SU-DHL-6 (cell line): ENCODE results near the gene LRWD1.

ENCODE experiments used
- H2AFZ ChIP-seq: fragments of 200-600 bp; sonication (generic); 2 replicates; pipeline ENCODE4 v1.6.1; 2014; ENCODE audit warnings: low read depth, mild to moderate bottlenecking, moderate library complexity, mixed read lengths, antibody characterized with exemption, low read length; ENCODE audit not compliant: severe bottlenecking
- H3F3A ChIP-seq: fragments of 200-600 bp; shearing (Covaris generic); 2 replicates; pipeline ENCODE4 v1.6.0; 2016; ENCODE audit warnings: antibody characterized with exemption, mild to moderate bottlenecking; ENCODE audit not compliant: insufficient read depth
- H3K27ac ChIP-seq: fragments of 200-600 bp; sonication (generic); 2 replicates; pipeline ENCODE4 v1.5.1; 2016; ENCODE audit warnings: low read depth, mild to moderate bottlenecking, low read length, moderate library complexity, mixed read lengths
- H3K27me3 ChIP-seq: fragments of 200-600 bp; sonication (generic), shearing (Covaris generic); 2 replicates; pipeline ENCODE4 v1.6.0; 2014; ENCODE audit warnings: mild to moderate bottlenecking, low read length
- H3K36me3 ChIP-seq: fragments of 200-600 bp; sonication (generic); 2 replicates; pipeline ENCODE4 v1.6.1; 2014; ENCODE audit warnings: mild to moderate bottlenecking, low read length, mixed read lengths
- H3K4me2 ChIP-seq: fragments of 300-600, 200-600 bp; shearing (Covaris generic), sonication (generic); 2 replicates; pipeline ENCODE4 v1.6.0; 2014; ENCODE audit warnings: low read length, low read depth, mild to moderate bottlenecking; ENCODE audit not compliant: poor library complexity, severe bottlenecking
- H3K4me3 ChIP-seq: fragments of 200-600 bp; sonication (generic); 2 replicates; pipeline ENCODE4 v1.5.1; 2014; ENCODE audit warnings: antibody characterized with exemption, low read length, mild to moderate bottlenecking, mixed read lengths; ENCODE audit not compliant: insufficient read depth, poor library complexity, severe bottlenecking
- H3K79me2 ChIP-seq: fragments of 200-600 bp; sonication (generic); 2 replicates; pipeline ENCODE4 v1.6.1; 2014; ENCODE audit warnings: mild to moderate bottlenecking, low read length, moderate library complexity; ENCODE audit not compliant: insufficient read depth
- H3K9ac ChIP-seq: fragments of 200-600 bp; sonication (generic); 2 replicates; pipeline ENCODE4 v1.7.0; 2014; ENCODE audit warnings: mild to moderate bottlenecking, low read length
- H3K9me2 ChIP-seq: fragments of 200-600 bp; sonication (generic); replicated peaks from 2 replicates; pipeline ENCODE4 v1.6.1; 2014; ENCODE audit warnings: low read length; ENCODE audit not compliant: insufficient read depth
- H3K9me3 ChIP-seq: fragments of 200-600 bp; sonication (generic); 2 replicates; pipeline ENCODE4 v1.6.1; 2014; ENCODE audit warnings: low read length, mixed read lengths; ENCODE audit not compliant: insufficient read depth
- H4K20me1 ChIP-seq: fragments of 200-600 bp; sonication (generic); 2 replicates; pipeline ENCODE4 v1.6.1; 2014; ENCODE audit warnings: low read depth, mild to moderate bottlenecking, antibody characterized with exemption, low read length, moderate library complexity, mixed read lengths
- EZH2phosphoT487 ChIP-seq: fragments of 200-600 bp; sonication (generic), shearing (Covaris generic); conservative IDR thresholded peaks from 2 replicates; pipeline ENCODE4 v1.6.1; 2018; ENCODE audit warnings: mild to moderate bottlenecking, antibody characterized with exemption, low read length, moderate library complexity, mixed read lengths
- TF ChIP-seq, protein P1 (sequence below): fragments of 200-600 bp; sonication (generic); IDR thresholded peaks from one replicate; pipeline ENCODE4 v1.5.1; 2017; ENCODE audit warnings: antibody characterized with exemption, mild to moderate bottlenecking, low read length, moderate library complexity; ENCODE audit not compliant: insufficient read depth, poor library complexity, severe bottlenecking

The LRWD1 gene

DNA sequence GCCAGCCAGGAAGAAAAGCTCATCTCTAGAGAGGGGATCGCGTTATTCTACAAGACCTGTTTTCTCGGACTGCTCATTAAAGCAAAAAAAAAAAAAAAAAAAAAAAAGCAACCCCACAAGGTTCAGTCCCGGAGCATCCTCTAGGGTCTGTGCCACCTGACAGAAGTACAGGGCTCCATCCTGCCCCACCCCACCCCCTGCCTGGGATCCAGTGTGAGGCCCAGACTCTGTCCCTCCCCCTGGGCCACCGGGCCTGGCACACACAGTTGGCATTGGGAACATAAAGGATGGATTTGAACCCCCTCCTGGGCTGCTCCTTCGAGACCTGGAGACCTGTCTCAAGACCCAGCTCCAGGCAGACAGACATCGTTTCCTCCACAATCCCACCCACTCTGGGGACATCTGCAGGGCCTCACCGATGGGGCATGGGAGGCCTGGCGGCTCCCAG lies 30.7 kb upstream of the LRWD1 start:
- TF ChIP-seq, protein P1, sequence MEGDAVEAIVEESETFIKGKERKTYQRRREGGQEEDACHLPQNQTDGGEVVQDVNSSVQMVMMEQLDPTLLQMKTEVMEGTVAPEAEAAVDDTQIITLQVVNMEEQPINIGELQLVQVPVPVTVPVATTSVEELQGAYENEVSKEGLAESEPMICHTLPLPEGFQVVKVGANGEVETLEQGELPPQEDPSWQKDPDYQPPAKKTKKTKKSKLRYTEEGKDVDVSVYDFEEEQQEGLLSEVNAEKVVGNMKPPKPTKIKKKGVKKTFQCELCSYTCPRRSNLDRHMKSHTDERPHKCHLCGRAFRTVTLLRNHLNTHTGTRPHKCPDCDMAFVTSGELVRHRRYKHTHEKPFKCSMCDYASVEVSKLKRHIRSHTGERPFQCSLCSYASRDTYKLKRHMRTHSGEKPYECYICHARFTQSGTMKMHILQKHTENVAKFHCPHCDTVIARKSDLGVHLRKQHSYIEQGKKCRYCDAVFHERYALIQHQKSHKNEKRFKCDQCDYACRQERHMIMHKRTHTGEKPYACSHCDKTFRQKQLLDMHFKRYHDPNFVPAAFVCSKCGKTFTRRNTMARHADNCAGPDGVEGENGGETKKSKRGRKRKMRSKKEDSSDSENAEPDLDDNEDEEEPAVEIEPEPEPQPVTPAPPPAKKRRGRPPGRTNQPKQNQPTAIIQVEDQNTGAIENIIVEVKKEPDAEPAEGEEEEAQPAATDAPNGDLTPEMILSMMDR, result no peak
- no peak for TF ChIP-seq EZH2phosphoT487
- peak overlapping the region; percentile 44 for H2AFZ ChIP-seq
- peak overlapping the region; percentile 84 for H3K4me3 ChIP-seq
- peaks cover 32% of the 10 kb centered on the region for H3K79me2 ChIP-seq
- no peaks in the 10 kb centered on the region for H3K9me3 ChIP-seq
- no peaks in the 10 kb centered on the region for H3K27me3 ChIP-seq
- peak overlapping the region; percentile 80 for H3K4me2 ChIP-seq
- peak overlapping the region; percentile 92 for H3K27ac ChIP-seq
- 0 out of 2 replicates have a peak, but pooled peaks cover 9% of the 10 kb centered on the region for H3K36me3 ChIP-seq
- no peaks in the 10 kb centered on the region for H3K9me2 ChIP-seq
- H3K9ac ChIP-seq, result peak overlapping the region; percentile 94
- peaks cover 30% of the 10 kb centered on the region for H3F3A ChIP-seq
- no peaks in the 10 kb centered on the region for H4K20me1 ChIP-seq

DNA sequence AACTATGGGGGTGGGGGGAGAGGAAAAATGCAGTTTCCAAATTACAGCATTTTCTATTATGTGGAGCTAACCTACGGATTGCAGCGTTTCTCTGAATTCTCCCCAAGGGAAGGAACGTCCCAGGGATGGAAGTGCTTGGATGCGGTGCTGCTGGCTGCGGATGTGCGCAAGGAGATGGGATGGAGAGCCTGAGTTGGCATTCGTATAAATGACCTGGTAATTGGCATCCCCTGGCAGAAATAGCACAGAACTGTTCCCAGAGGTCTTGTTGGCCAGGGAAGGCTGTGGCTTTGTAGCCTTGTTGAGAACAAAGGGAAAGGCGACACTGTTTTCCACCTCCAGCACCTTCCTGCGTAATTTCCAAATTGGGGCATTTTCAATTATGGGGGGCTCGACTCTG lies 28.7 kb upstream of the LRWD1 start:
- Histone ChIP-seq H3K27ac (peak overlapping the region; percentile 92; the same call in 1 of the 2 replicates), H3K9me3 (no peaks in the 10 kb centered on the region), H2AFZ (no peak overlapping the region), H3K36me3 (0 out of 2 replicates have a peak, but pooled peaks cover 9% of the 10 kb centered on the region), H3K9ac (no peak overlapping the region), H3K4me3 (no peak overlapping the region), H3F3A (peaks cover 39% of the 10 kb centered on the region), H3K27me3 (no peaks in the 10 kb centered on the region), H3K4me2 (peak overlapping the region; percentile 80), H4K20me1 (no peaks in the 10 kb centered on the region), H3K79me2 (peaks cover 32% of the 10 kb centered on the region), H3K9me2 (no peaks in the 10 kb centered on the region)
- TF ChIP-seq EZH2phosphoT487, result no peak
- TF ChIP-seq, protein P1, result no peak

DNA sequence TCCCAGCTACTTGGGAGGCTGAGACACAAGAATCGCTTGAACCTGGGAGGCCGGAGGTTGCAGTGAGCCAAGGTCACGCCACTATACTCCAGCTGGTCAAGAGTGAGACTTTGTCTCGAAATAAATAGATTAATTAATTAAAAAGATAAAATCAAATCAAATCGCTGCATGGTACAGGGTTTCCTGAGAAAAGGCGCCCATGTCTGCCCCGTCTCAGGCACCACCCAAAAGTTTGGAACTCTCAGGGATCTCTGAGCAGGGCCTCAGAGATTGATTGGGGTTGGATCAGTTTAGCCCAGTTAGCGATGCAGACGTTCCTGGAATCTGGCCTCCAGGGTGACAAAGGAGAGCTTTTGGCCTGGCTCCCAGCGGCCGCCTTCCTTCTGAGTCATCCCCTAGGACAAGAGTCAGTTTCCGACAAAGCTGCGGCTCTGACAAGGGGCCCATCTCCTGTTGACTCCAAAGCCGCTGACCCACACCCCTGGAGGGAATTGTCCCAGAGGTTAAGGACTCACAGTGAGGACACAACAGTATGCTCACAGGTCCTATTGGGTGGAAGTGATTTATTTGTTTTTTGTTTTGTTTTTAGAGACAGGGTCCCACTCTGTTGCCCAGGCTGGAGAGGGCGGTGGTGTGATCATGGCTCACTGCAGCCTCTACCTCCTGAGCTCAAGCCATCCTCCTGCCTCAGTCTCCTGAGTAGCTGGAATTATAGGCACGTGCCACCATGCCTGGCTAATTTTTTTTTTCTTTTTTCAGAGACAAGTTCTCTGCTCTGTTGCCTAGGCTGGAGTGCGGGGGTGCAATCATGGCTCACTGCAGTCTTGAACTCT lies 24.6 kb upstream of the LRWD1 start:
- Histone ChIP-seq H4K20me1 (no peaks in the 10 kb centered on the region), H3K4me2 (peak overlapping the region; percentile 42), H3K27ac (peak overlapping the region; percentile 97), H3K36me3 (0 out of 2 replicates have a peak, but pooled peaks cover 9% of the 10 kb centered on the region), H3F3A (peaks cover 58% of the 10 kb centered on the region), H3K79me2 (peaks cover 15% of the 10 kb centered on the region), H3K27me3 (no peaks in the 10 kb centered on the region), H3K9me2 (no peaks in the 10 kb centered on the region), H3K4me3 (no peak overlapping the region), H3K9ac (no peak overlapping the region), H2AFZ (no peak overlapping the region), H3K9me3 (no peaks in the 10 kb centered on the region)
- TF ChIP-seq, protein P1, result no peak
- TF ChIP-seq EZH2phosphoT487, result no peak
